ENCODE measurements around the gene SHC2. TPM values are rescaled to one million over a fixed set of nuclear protein-coding genes. Genes with fewer than 3 reads are reported as not detected.
A peak's percentile ranks its signal among the peaks of the same experiment; 100 is the strongest.

The SHC2 gene
- total RNA-seq, 1 experiment from 2014 or later = 16.6 TPM

DNA sequence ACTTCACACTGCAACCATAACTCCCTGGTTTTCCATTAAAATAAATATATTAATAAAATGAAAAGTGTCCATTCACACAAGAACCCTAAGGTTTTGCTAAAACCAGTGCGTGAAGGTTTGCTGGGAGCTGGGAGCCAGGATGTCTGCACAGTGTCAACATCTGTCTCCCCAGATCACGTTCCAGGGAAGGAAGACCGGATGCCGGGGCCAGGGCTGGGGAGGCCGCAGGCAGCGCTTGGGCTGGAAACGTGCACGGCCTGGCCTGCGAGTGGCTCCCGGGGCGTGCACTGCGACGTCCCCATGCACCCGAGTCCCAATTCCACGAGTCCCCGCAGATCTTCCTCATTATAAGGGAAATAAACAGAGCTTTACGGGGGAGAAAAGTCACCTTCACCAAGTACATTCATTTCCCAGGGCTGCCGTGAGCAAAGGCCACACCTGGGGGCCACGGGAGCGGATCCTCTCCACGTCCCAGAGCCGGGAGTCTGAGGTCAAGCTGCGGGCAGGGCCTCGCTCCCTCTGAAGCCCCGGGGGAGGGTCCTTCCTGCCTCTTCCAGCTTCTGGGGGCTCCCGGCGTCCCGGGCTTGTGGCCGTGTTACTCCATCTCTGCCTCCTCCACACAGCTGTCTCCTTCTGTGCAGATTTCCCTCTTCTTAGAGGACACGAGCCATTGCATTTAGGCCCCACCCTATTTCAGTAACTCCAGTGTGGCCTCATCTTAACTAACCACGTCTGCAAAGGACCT lies 12.8 kb downstream of the SHC2 start:
- Mint-ChIP-seq H3K27me3 (ENCODE audit: low read depth) (peaks cover 10% of the 10 kb centered on the region), H3K27ac (peak overlapping the region in 2 of 3 experiments; percentile 68 to 78; a peak in 1 of 7 replicates), H3K9me3 (peaks cover 19 to 30% of the 10 kb centered on the region in 2 experiments), H3K36me3 (ENCODE audit: insufficient read depth in 1 of 3, low read depth in 3 of 3) (peaks cover 4 to 17% (median 12%) of the 10 kb centered on the region in 3 experiments; a peak in 6 of 7 replicates), H3K4me3 (no peak overlapping the region), H3K4me1 (peaks cover 0 to 5% of the 10 kb centered on the region in 2 experiments; a peak in 1 of 4 replicates)
- no peak for DNase-seq
- Histone ChIP-seq H3K18ac (ENCODE audit: insufficient read length, low read depth, low read length) (no peak overlapping the region), H3K9ac (ENCODE audit: extremely low read depth, insufficient read length, low read length) (no peak overlapping the region), H4K20me1 (ENCODE audit: control insufficient read depth, insufficient read depth, insufficient read length) (no peaks in the 10 kb centered on the region), H3K56ac (ENCODE audit: insufficient read length, low read depth, low read length) (no peak overlapping the region), H2BK120ac (ENCODE audit: low read depth, low read length, poor library complexity, severe bottlenecking) (no peak overlapping the region), H2BK15ac (ENCODE audit: low read depth, low read length) (no peak overlapping the region), H3K4ac (ENCODE audit: low read depth, low read length) (no peak overlapping the region), H2BK12ac (ENCODE audit: insufficient read length, low read depth, low read length) (no peak overlapping the region), H3K23me2 (ENCODE audit: insufficient read length, low read depth, low read length, poor library complexity, severe bottlenecking) (no peaks in the 10 kb centered on the region), H2BK20ac (ENCODE audit: low read depth, low read length, poor library complexity, severe bottlenecking) (no peak overlapping the region), H2AK5ac (ENCODE audit: insufficient read length, low read length) (no peak overlapping the region), H3K14ac (ENCODE audit: insufficient read depth, low read length) (no peak overlapping the region), H3K27me3 (ENCODE audit: insufficient read depth, low read length) (no peaks in the 10 kb centered on the region), H3K79me2 (ENCODE audit: insufficient read depth, low read length) (no peaks in the 10 kb centered on the region), H3K79me1 (ENCODE audit: insufficient read depth, low read depth, low read length, poor library complexity, severe bottlenecking) (no peaks in the 10 kb centered on the region), H4K91ac (ENCODE audit: insufficient read length, low read depth, low read length) (no peak overlapping the region), H2AFZ (ENCODE audit: low read length) (no peak overlapping the region), H3K4me2 (ENCODE audit: insufficient read depth, insufficient read length, low read length) (no peak overlapping the region), H2BK5ac (ENCODE audit: insufficient read length, low read length) (no peak overlapping the region), H4K8ac (replicated peaks; ENCODE audit: insufficient read length, low read depth, low read length) (no peak overlapping the region), H3K4me1 (ENCODE audit: insufficient read depth, low read length) (no peaks in the 10 kb centered on the region), H3K23ac (ENCODE audit: insufficient read length, low read depth, low read length) (no peak overlapping the region), H3K9me3 (ENCODE audit: control insufficient read depth, low read depth, low read length) (no peaks in the 10 kb centered on the region), H3K27ac (ENCODE audit: insufficient read length, low read depth, low read length) (no peak overlapping the region), H4K5ac (ENCODE audit: insufficient read length, low read depth, low read length) (no peak overlapping the region), H3T11ph (ENCODE audit: low read length) (no peak overlapping the region)
- WGBS (ENCODE audit: extremely low coverage, insufficient read length, low lambda C conversion rate) = no CpG with 5 or more reads among the region's 31 CpGs
- TF ChIP-seq, protein P1, sequence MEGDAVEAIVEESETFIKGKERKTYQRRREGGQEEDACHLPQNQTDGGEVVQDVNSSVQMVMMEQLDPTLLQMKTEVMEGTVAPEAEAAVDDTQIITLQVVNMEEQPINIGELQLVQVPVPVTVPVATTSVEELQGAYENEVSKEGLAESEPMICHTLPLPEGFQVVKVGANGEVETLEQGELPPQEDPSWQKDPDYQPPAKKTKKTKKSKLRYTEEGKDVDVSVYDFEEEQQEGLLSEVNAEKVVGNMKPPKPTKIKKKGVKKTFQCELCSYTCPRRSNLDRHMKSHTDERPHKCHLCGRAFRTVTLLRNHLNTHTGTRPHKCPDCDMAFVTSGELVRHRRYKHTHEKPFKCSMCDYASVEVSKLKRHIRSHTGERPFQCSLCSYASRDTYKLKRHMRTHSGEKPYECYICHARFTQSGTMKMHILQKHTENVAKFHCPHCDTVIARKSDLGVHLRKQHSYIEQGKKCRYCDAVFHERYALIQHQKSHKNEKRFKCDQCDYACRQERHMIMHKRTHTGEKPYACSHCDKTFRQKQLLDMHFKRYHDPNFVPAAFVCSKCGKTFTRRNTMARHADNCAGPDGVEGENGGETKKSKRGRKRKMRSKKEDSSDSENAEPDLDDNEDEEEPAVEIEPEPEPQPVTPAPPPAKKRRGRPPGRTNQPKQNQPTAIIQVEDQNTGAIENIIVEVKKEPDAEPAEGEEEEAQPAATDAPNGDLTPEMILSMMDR (conservative IDR thresholded peaks at IDR 0.05) = no peak
